ENCODE results near the gene NOP14. TPM values are rescaled to one million over a fixed set of nuclear protein-coding genes. Genes with fewer than 3 reads are reported as not detected.

The NOP14 gene
- total RNA-seq, 1 donor from 2014 or later: 142 TPM

- H3K27me3 Mint-ChIP-seq (ENCODE audit: insufficient read depth): no peaks in the 10 kb centered on the region
- H3K9me3 Mint-ChIP-seq: no peaks in the 10 kb centered on the region
- no peak overlapping the region for H3K27ac Mint-ChIP-seq
- H3K4me3 Mint-ChIP-seq: no peak overlapping the region
- intact Hi-C loops (cut with micrococcal nuclease): no loop called here
- H3K4me1 Mint-ChIP-seq (ENCODE audit: low read depth): peaks cover 24% of the 10 kb centered on the region
- peaks cover 44% of the 10 kb centered on the region for H3K36me3 Mint-ChIP-seq (ENCODE audit: low read depth)
- no peak for DNase-seq (ENCODE audit: low spot score)
These were observed 56.0 kb downstream of the NOP14 start for GRCh38 chr4:2907226-2907625.

- DNase-seq (ENCODE audit: low spot score): no peak
- H3K4me3 Mint-ChIP-seq: peak overlapping the region; percentile 3
- no peaks in the 10 kb centered on the region for H3K27me3 Mint-ChIP-seq (ENCODE audit: insufficient read depth)
- peak overlapping the region; percentile 83 for H3K27ac Mint-ChIP-seq
- intact Hi-C loops (cut with micrococcal nuclease): no loop called here
- H3K9me3 Mint-ChIP-seq: no peaks in the 10 kb centered on the region
- peaks cover 24% of the 10 kb centered on the region for H3K4me1 Mint-ChIP-seq (ENCODE audit: low read depth)
- peaks cover 48% of the 10 kb centered on the region for H3K36me3 Mint-ChIP-seq (ENCODE audit: low read depth)
These were observed 57.0 kb downstream of the NOP14 start for GRCh38 chr4:2906218-2906617.

- intact Hi-C loops (cut with micrococcal nuclease): no loop called here
- H3K36me3 Mint-ChIP-seq (ENCODE audit: low read depth): peaks cover 51% of the 10 kb centered on the region
- no peak overlapping the region for H3K4me3 Mint-ChIP-seq
- no peak for DNase-seq (ENCODE audit: low spot score)
- H3K4me1 Mint-ChIP-seq (ENCODE audit: low read depth): peaks cover 24% of the 10 kb centered on the region
- H3K9me3 Mint-ChIP-seq: no peaks in the 10 kb centered on the region
- peak overlapping the region; percentile 61 for H3K27ac Mint-ChIP-seq
- H3K27me3 Mint-ChIP-seq (ENCODE audit: insufficient read depth): no peaks in the 10 kb centered on the region
These were observed 57.7 kb downstream of the NOP14 start for GRCh38 chr4:2905544-2905943.

- Mint-ChIP-seq H3K4me1 (ENCODE audit: low read depth) (peaks cover 24% of the 10 kb centered on the region), H3K27ac (no peak overlapping the region), H3K27me3 (ENCODE audit: insufficient read depth) (no peaks in the 10 kb centered on the region), H3K4me3 (no peak overlapping the region), H3K36me3 (ENCODE audit: low read depth) (peaks cover 48% of the 10 kb centered on the region), H3K9me3 (no peaks in the 10 kb centered on the region)
- intact Hi-C loops (cut with micrococcal nuclease): no loop called here
- DNase-seq (ENCODE audit: low spot score): no peak
These were observed 61.1 kb downstream of the NOP14 start for GRCh38 chr4:2902126-2902525.

- H3K27me3 Mint-ChIP-seq (ENCODE audit: insufficient read depth): no peaks in the 10 kb centered on the region
- H3K4me1 Mint-ChIP-seq (ENCODE audit: low read depth): peaks cover 18% of the 10 kb centered on the region
- H3K27ac Mint-ChIP-seq: no peak overlapping the region
- H3K9me3 Mint-ChIP-seq: no peaks in the 10 kb centered on the region
- intact Hi-C loops (cut with micrococcal nuclease): no loop called here
- H3K4me3 Mint-ChIP-seq: no peak overlapping the region
- peaks cover 51% of the 10 kb centered on the region for H3K36me3 Mint-ChIP-seq (ENCODE audit: low read depth)
- no peak for DNase-seq (ENCODE audit: low spot score)
These were observed 62.0 kb downstream of the NOP14 start for GRCh38 chr4:2901186-2901585.

GRCh38 chr4:2900741-2901140 lies 62.5 kb downstream of the NOP14 start:
- no peaks in the 10 kb centered on the region for H3K9me3 Mint-ChIP-seq
- H3K27ac Mint-ChIP-seq: no peak overlapping the region
- no peaks in the 10 kb centered on the region for H3K27me3 Mint-ChIP-seq (ENCODE audit: insufficient read depth)
- H3K4me1 Mint-ChIP-seq (ENCODE audit: low read depth): peaks cover 14% of the 10 kb centered on the region
- no peak for DNase-seq (ENCODE audit: low spot score)
- intact Hi-C loops (cut with micrococcal nuclease): no loop called here
- peaks cover 49% of the 10 kb centered on the region for H3K36me3 Mint-ChIP-seq (ENCODE audit: low read depth)
- H3K4me3 Mint-ChIP-seq: no peak overlapping the region

GRCh38 chr4:2898001-2898400 lies 65.2 kb downstream of the NOP14 start:
- H3K4me1 Mint-ChIP-seq (ENCODE audit: low read depth): no peaks in the 10 kb centered on the region
- no peaks in the 10 kb centered on the region for H3K27me3 Mint-ChIP-seq (ENCODE audit: insufficient read depth)
- no peak for DNase-seq (ENCODE audit: low spot score)
- H3K36me3 Mint-ChIP-seq (ENCODE audit: low read depth): peaks cover 46% of the 10 kb centered on the region
- H3K27ac Mint-ChIP-seq: no peak overlapping the region
- no peak overlapping the region for H3K4me3 Mint-ChIP-seq
- no peaks in the 10 kb centered on the region for H3K9me3 Mint-ChIP-seq
- intact Hi-C loops (cut with micrococcal nuclease): no loop called here

GRCh38 chr4:2893772-2894171 lies 69.4 kb downstream of the NOP14 start:
- H3K27me3 Mint-ChIP-seq (ENCODE audit: insufficient read depth): no peaks in the 10 kb centered on the region
- H3K4me1 Mint-ChIP-seq (ENCODE audit: low read depth): peaks cover 4% of the 10 kb centered on the region
- no peak overlapping the region for H3K4me3 Mint-ChIP-seq
- peaks cover 28% of the 10 kb centered on the region for H3K36me3 Mint-ChIP-seq (ENCODE audit: low read depth)
- intact Hi-C loops (cut with micrococcal nuclease): no loop called here
- no peaks in the 10 kb centered on the region for H3K9me3 Mint-ChIP-seq
- no peak overlapping the region for H3K27ac Mint-ChIP-seq
- DNase-seq (ENCODE audit: low spot score): no peak

GRCh38 chr4:2891294-2891693 lies 71.9 kb downstream of the NOP14 start:
- intact Hi-C loops (cut with micrococcal nuclease): no loop called here
- H3K4me1 Mint-ChIP-seq (ENCODE audit: low read depth): peaks cover 8% of the 10 kb centered on the region
- no peak for DNase-seq (ENCODE audit: low spot score)
- H3K9me3 Mint-ChIP-seq: no peaks in the 10 kb centered on the region
- peaks cover 25% of the 10 kb centered on the region for H3K36me3 Mint-ChIP-seq (ENCODE audit: low read depth)
- H3K27ac Mint-ChIP-seq: no peak overlapping the region
- H3K27me3 Mint-ChIP-seq (ENCODE audit: insufficient read depth): no peaks in the 10 kb centered on the region
- H3K4me3 Mint-ChIP-seq: no peak overlapping the region

- Mint-ChIP-seq H3K27me3 (ENCODE audit: insufficient read depth) (no peaks in the 10 kb centered on the region), H3K4me3 (no peak overlapping the region), H3K9me3 (no peaks in the 10 kb centered on the region), H3K4me1 (ENCODE audit: low read depth) (peaks cover 13% of the 10 kb centered on the region), H3K36me3 (ENCODE audit: low read depth) (peaks cover 29% of the 10 kb centered on the region), H3K27ac (no peak overlapping the region)
- intact Hi-C loops (cut with micrococcal nuclease): no loop called here
- DNase-seq (ENCODE audit: low spot score): no peak
These were observed 74.3 kb downstream of the NOP14 start for GRCh38 chr4:2888886-2889285.

Other genes with a start within 250 kb of the NOP14 start
- 96.2 and 98.6 TPM in 2 replicates for gene TNIP2, start 207.1 kb downstream of the NOP14 start, total RNA-seq
- 96.7 and 99.7 TPM in 2 replicates for gene SH3BP2, start 170.3 kb downstream of the NOP14 start, total RNA-seq
- 200 and 203 TPM in 2 replicates for gene ADD1, start 119.6 kb downstream of the NOP14 start, total RNA-seq
- 4.4 and 4.5 TPM in 2 replicates for gene GRK4, start 165 bp upstream of the NOP14 start, total RNA-seq
- gene HTT-AS, start 111.1 kb upstream of the NOP14 start, total RNA-seq: not detected in 2 replicates
- gene HTT, start 111.3 kb upstream of the NOP14 start, total RNA-seq: 65.9 and 66.9 TPM in 2 replicates

Data from activated T-helper 1 cell treated with anti-CD3 and anti-CD28 coated beads, Interleukin-12 subunit alpha, Interleukin-12 subunit beta, Interleukin-2, Interleukin-4 antibody, amounts not matched to agents 30 ng/mL and 10 ng/mL and 1 ng/mL, durations not matched to agents 14 hours and 24 hours and 36 hours (primary cell).